B cell (primary cell): ENCODE measurements around the gene KREMEN2.

Experiments
- CTCF ChIP-seq: fragments of 200-600 bp; IDR thresholded peaks from one replicate; pipeline ENCODE4 v1.8.0; 2022; ENCODE audit warnings: antibody characterized with exemption, mild to moderate bottlenecking
- EZH2 ChIP-seq: IDR thresholded peaks from 2 replicates; pipeline ENCODE4 v1.6.1; 2012; ENCODE audit warnings: borderline replicate concordance, low read depth, mild to moderate bottlenecking, moderate library complexity, low read length; ENCODE audit not compliant: insufficient read depth, poor library complexity, severe bottlenecking

GRCh38 chr16:2933701-2934100, 30.4 kb upstream of the KREMEN2 start:
- TF ChIP-seq CTCF, result no peak
- TF ChIP-seq EZH2, result no peak
